Right renal cortex interstitium (tissue), 3 donors: ENCODE data around the gene CNNM1. TPM values are rescaled to one million over a fixed set of nuclear protein-coding genes. Genes with fewer than 3 reads are reported as not detected.

ENCODE experiments used
- DNase-seq, 3 donors: peaks; one replicate each; pipeline ENCODE4 v3.0.0-alpha.2; 2013; ENCODE audit warnings: low read depth in 3 of 3, low spot score in 2 of 3
- polyA plus RNA-seq, 3 donors: library from polyadenylated mRNA; unstranded; fragments of 120-200 nt; gene quantifications; one replicate each; pipeline ENCODE4 v1.2.1, GENCODE V29; 2013; ENCODE audit not compliant: insufficient read length in 3 of 3

Gene CNNM1
- polyA plus RNA-seq, 3 donors: 1.6 to 2.5 (median 1.9) TPM

GRCh38 chr10:99442394-99442793, 113.2 kb downstream of the CNNM1 start:
- no peak for DNase-seq

GRCh38 chr10:99443500-99443899, 114.3 kb downstream of the CNNM1 start:
- DNase-seq: no peak

Other genes with a start within 250 kb of the CNNM1 start
- 1 to 10 TPM in 2 of 3 donors, under 1 TPM in 1; 0.78 to 1.7 (median 1.5) TPM for gene HPSE2, start 93.5 kb upstream of the CNNM1 start, polyA plus RNA-seq
- gene GOT1, start 101.3 kb downstream of the CNNM1 start, polyA plus RNA-seq: 10 to 100 TPM; 87.4 to 96.9 (median 92.5) TPM
- not detected for gene NKX2-3, start 203.6 kb downstream of the CNNM1 start, polyA plus RNA-seq